Kidney epithelial cell (primary cell): ENCODE data around the gene PRDM7. TPM values are rescaled to one million over a fixed set of nuclear protein-coding genes. Genes with fewer than 3 reads are reported as not detected.
A peak's percentile ranks its signal among the peaks of the same experiment; 100 is the strongest.
"Not testable (repeated sequence)": the region's sequence is repeated elsewhere in the genome, so short reads cannot be mapped to it uniquely, and the experiment has no call there.

ENCODE experiments used
- DNase-seq: peaks from one replicate; pipeline ENCODE4 v3.0.0-alpha.2; 2010; ENCODE audit warnings: low read depth
- H3K27me3 ChIP-seq: 2 replicates; pipeline ENCODE4 v1.6.0; 2011; ENCODE audit warnings: low read length; ENCODE audit not compliant: control insufficient read depth, insufficient read depth
- H3K36me3 ChIP-seq: 2 replicates; pipeline ENCODE4 v1.5.1; 2011; ENCODE audit warnings: low read length; ENCODE audit not compliant: control insufficient read depth, insufficient read depth
- H3K4me3 ChIP-seq: 2 replicates; pipeline ENCODE4 v1.5.1; 2011; ENCODE audit warnings: low read depth, mild to moderate bottlenecking, control low read depth, low read length
- total RNA-seq: library from RNA; depleted of rRNA; stranded (reverse); fragments of >200 nt; gene quantifications from 2 replicates; pipeline ENCODE4 v1.2.3, GENCODE V29; 2015
- TF ChIP-seq, protein P1 (sequence below): IDR thresholded peaks from 2 replicates; pipeline ENCODE4 v1.5.1; 2011; ENCODE audit warnings: mild to moderate bottlenecking, moderate library complexity, low read length, control low read depth, inconsistent platforms; ENCODE audit not compliant: insufficient read depth, poor library complexity, severe bottlenecking

Gene PRDM7
- total RNA-seq, 1 donor from 2014 or later: not detected

DNA sequence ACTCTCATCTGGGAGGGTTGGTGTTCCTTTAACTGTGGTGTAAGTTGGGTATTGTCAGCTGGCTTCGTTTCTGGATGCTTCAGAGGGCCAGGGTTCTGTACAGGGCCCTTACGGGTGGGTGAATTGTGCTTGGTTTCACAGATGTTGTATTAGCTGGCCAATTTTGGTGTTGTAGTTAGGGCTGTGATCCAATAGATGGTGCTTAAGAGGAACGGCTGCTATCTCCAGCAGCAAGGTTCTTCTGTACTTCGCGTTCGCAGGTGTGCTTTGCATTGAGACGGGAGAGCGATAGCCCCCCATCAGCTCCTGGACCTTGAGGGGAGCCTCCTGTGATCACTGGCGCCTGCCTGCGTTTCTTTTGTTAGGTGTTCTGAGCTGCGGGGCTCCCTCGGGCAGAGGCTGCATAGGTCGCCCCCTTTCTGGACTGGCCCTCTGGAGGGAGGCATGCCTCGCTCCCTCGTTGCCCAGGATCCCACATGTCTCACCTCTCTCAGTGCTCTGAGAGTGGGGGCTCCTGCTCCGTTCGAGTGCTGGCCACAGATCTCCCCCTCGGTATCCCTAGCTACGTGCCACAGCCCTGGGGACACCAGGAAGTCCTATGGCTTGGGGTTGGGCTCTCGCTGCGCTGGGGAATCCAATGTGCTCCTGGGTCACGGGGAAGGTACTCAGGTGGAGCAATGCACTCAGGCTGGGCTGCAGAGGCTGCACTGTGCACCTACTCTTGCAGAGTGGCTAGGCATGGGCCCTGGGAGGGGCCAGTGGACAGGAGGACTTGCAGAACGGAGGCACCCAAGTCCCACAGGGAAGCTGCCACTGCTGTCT is 837 bp upstream of the PRDM7 start:
- no peak for DNase-seq
- Histone ChIP-seq H3K36me3 (no peaks in the 10 kb centered on the region), H3K27me3 (peaks cover 3% of the 10 kb centered on the region), H3K4me3 (peak overlapping the region; percentile 26)
- TF ChIP-seq, protein P1, sequence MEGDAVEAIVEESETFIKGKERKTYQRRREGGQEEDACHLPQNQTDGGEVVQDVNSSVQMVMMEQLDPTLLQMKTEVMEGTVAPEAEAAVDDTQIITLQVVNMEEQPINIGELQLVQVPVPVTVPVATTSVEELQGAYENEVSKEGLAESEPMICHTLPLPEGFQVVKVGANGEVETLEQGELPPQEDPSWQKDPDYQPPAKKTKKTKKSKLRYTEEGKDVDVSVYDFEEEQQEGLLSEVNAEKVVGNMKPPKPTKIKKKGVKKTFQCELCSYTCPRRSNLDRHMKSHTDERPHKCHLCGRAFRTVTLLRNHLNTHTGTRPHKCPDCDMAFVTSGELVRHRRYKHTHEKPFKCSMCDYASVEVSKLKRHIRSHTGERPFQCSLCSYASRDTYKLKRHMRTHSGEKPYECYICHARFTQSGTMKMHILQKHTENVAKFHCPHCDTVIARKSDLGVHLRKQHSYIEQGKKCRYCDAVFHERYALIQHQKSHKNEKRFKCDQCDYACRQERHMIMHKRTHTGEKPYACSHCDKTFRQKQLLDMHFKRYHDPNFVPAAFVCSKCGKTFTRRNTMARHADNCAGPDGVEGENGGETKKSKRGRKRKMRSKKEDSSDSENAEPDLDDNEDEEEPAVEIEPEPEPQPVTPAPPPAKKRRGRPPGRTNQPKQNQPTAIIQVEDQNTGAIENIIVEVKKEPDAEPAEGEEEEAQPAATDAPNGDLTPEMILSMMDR: no peak

DNA sequence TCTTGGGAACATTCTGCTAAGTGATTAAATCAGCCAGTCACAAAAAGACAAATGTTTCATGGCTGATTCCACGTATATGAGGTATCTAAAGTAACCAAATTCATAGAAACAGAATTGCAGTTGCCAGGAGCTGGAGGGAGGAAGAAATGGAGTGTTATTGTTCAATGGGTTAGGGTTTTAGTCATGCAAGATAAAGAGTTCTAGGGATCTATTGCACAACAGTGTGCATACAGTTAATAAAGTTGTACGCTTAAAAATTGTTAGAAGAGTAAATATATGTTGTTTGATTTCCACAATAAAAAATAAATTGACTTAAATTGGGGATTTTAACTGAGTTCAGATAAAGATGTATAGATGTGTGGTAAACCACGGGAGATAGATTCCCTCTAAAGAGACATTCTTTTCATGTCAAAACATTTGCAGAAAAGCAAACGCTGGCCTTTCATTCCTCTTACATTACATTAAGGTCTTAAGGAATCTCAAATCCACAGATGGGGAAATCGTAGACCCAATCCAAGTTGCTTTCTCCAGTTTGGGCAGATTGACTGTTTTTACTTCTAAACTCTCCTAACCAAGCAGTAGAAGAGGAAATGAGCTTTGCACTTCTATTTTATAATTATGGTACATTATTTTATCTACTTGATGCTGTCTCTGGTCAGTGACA is 4.6 kb downstream of the PRDM7 start:
- H3K36me3 ChIP-seq: no peaks in the 10 kb centered on the region
- TF ChIP-seq, protein P1: no peak
- H3K27me3 ChIP-seq: peaks cover 3% of the 10 kb centered on the region
- no peak for DNase-seq
- no peak overlapping the region for H3K4me3 ChIP-seq

DNA sequence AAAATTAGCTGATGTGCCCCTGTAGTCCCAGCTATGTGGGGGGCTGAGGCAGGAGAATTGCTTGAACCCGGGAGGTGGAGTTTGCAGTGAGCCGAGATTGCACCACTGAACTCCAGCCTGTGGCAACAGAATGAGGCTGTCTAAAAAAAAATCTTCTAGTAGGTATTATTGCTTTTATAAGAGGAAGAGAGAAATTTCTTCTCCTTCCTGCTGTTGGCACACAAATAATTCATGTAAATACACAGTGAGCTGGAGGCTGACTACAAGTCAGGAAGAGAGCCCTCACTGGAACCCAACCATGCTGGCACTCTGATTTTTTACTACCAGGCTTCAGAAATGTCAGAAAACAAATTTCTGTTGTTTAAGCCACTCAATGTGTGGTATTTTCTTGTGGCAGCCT is 6.7 kb downstream of the PRDM7 start:
- H3K36me3 ChIP-seq: no peaks in the 10 kb centered on the region
- DNase-seq: no peak
- no peaks in the 10 kb centered on the region for H3K27me3 ChIP-seq
- TF ChIP-seq, protein P1: no peak
- H3K4me3 ChIP-seq: no peak overlapping the region

DNA sequence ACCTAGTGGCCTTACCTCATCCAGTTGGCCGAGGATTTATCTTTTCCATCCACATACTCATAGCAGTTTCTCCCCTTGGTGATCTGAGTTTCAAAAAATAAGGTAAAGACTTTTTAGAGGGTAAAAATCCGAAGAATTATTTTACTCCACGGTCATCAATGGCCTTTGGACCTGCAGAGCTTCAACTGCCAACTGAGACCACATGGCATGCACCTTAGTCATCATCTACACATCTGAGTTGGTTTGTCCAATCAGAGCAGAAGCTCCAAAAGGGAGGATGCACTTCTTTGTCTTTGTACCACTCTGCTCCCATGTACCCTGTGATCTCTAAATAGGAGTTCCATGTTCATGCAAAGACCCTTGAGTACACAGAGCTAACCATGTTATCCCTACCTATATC is 15.7 kb downstream of the PRDM7 start:
- Histone ChIP-seq H3K4me3 (no peak overlapping the region), H3K36me3 (no peaks in the 10 kb centered on the region), H3K27me3 (no peaks in the 10 kb centered on the region)
- no peak for DNase-seq
- TF ChIP-seq, protein P1: no peak

DNA sequence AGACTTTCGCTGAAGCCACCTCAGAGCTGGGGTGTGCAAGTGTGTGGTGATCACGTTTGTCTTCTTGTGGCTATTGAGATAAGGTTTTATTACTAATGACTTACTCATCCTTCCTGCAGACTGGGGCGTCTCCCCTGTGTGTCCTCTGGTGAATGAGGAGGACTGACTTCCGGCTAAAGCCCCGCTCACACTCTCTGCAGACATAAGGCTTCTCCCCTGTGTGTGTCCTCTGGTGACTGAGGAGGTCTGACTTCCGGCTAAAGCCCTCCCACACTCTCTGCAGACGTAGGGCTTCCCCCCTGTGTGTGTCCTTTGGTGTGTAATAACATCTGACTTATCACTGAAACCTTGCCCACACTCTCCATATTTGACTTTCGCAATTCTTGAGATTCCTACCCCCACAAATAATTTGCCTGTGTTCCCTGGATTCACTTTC is 19.4 kb downstream of the PRDM7 start:
- no peaks in the 10 kb centered on the region for H3K27me3 ChIP-seq
- H3K4me3 ChIP-seq: no peak overlapping the region
- H3K36me3 ChIP-seq: no peaks in the 10 kb centered on the region
- TF ChIP-seq, protein P1: no peak
- no peak for DNase-seq

DNA sequence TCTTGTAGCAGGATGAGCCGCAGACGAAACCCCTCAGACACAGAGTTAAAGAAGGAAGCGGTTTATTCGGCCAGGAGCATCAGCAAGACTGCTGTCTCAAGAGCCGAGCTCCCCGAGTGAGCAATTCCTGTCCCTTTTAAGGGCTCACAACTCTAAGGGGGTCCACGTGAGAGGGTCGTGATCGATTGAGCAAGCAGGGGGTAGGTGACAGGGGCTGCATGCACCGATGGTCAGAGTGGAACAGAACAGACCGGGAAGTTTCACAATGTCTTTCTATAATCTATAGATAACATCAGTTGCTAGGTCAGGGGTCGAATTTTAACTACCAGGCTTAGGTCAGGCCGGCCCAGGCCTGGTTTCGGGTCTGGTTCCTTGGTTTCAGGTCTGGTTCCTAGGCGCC is 20.6 kb downstream of the PRDM7 start:
- not testable (repeated sequence) for H3K27me3 ChIP-seq, DNase-seq, H3K36me3 ChIP-seq, H3K4me3 ChIP-seq
